Stimulated activated CD4-positive, alpha-beta T cell treated with anti-CD3 and anti-CD28 coated beads, Interleukin-12 subunit alpha, Interleukin-12 subunit beta, amount 100 ng/mL, for 48 hours (primary cell): ENCODE measurements around the gene NXNL1.
A peak's percentile ranks its signal among the peaks of the same experiment; 100 is the strongest.
"Not testable (repeated sequence)": the region's sequence is repeated elsewhere in the genome, so short reads cannot be mapped to it uniquely, and the experiment has no call there.

Experiments used
- DNase-seq, 3 donors: peaks; one replicate each; pipeline ENCODE4 v3.0.0-alpha.2; 2020; ENCODE audit warnings: low read depth in 2 of 3, low spot score in 1 of 3

NXNL1 gene

DNA sequence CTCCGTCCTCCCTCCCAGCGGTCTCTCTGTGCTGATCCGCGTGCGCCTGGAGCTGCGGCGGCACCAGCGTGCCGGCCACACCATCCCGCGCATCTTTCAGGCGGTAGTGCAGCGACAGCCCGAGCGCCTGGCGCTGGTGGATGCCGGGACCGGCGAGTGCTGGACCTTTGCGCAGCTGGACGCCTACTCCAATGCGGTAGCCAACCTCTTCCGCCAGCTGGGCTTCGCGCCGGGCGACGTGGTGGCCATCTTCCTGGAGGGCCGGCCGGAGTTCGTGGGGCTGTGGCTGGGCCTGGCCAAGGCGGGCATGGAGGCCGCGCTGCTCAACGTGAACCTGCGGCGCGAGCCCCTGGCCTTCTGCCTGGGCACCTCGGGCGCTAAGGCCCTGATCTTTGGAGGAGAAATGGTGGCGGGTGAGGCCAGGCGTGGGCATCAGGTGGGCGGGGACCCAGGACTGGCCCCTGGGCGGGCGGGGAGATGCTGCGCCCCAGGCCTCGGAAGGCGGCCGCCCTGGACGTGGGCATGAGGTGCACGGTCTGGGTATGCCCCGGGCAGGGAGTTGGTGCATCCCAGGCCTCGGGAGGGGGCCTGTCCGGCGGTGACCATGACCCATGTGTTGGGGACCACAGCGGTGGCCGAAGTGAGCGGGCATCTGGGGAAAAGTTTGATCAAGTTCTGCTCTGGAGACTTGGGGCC, 26.0 kb upstream of the NXNL1 start:
- DNase-seq, result no peak

GRCh38 chr19:17484520-17485185, 23.9 kb upstream of the NXNL1 start:
- DNase-seq, result no peak

DNA sequence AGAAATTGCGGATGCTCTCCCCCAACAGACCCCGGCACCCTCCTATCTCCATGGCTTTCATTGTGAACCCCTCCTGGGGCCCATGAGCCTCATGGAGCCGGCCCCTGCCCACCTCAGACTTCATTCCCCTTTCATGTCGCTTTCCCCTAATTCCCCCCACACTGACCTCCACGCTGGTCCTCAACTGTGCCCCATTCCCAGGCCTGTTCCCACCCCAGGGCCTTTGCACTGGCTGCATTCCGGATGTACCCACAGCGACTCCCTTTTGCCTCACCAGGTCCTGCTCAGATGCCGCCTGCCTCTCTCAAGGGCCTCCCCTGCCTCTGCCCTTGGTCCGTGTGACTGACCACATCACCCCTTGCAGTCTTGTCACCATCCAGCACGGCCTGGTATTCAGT, 22.9 kb upstream of the NXNL1 start:
- no peak for DNase-seq

GRCh38 chr19:17482877-17483604, 22.3 kb upstream of the NXNL1 start:
- no peak for DNase-seq

DNA sequence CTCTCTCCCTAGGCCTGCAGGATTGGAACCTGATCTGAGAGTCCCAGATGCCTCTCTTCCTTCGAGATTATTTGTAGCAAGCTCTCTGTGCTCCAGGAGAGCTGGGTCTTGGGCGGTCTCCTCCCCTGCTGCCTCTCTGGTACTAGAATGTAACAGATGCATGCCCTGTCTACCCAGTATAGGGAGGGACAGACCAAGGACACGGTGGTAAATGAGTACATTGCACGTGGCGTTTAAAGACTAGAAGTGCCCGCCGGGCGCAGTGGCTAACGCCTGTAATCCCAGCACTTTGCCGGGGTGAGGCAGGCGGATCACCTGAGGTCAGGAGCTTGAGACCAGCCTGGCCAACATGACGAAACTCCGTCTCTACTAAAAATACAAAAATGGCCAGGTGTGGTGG, 21.3 kb upstream of the NXNL1 start:
- no peak for DNase-seq

GRCh38 chr19:17479325-17479791, 18.6 kb upstream of the NXNL1 start:
- DNase-seq, result no peak

DNA sequence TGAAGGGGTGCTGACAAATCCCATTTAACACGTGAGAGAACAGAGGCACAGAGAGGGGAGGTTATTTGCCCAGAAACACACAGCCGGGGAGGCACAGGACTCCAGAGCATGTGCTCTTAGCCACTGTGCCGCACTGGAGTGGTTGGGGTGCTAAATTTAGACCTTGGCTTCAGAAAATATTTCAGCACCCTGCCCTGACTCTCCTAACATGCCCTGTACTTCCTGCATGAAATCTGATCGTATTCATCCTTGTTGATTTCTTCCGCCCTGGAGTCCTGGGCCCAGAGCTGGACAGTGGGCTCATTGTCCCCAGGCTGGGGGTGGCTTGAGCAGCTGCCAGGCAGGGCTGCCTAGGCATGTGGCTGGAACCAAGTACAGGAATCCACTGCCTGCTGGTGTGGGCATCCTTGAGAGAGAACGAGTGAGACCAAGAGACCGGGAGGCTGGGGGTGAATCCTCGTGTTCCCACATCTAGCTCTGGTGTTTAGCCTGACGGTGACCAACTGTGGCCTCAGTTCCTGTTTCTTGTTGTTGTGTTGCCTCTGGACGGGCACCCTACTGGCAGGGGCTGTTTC, 14.9 kb upstream of the NXNL1 start:
- DNase-seq, result no peak

DNA sequence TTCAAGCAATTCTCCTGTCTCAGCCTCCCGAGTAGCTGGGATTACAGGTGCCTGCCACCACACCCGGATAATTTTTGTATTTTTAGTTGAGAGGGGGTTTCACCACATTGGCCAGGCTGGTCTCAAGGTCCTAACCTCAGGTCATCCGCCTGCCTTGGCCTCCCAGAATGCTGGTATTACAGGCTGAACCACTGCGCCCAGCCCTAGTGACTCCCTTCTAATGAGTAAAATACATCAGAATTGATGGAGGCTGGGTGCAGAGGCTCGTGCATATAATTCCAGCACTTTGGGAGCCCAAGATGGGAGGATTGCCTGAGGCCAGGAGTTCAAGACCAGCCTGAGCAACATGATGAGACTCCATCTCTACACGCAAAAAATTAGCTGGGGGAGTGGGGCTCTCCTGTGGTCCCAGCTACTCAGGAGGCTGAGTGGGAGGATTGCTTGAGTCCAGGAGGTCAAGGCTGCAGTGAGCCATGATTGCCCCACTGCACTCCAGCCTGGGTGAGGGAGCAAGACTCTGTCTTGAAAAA, 14.3 kb upstream of the NXNL1 start:
- DNase-seq, result not testable (repeated sequence)

- no peak for DNase-seq
Measured at GRCh38 chr19:17473041-17473440, 12.3 kb upstream of the NXNL1 start.

GRCh38 chr19:17471410-17472125, 10.8 kb upstream of the NXNL1 start:
- no peak for DNase-seq

DNA sequence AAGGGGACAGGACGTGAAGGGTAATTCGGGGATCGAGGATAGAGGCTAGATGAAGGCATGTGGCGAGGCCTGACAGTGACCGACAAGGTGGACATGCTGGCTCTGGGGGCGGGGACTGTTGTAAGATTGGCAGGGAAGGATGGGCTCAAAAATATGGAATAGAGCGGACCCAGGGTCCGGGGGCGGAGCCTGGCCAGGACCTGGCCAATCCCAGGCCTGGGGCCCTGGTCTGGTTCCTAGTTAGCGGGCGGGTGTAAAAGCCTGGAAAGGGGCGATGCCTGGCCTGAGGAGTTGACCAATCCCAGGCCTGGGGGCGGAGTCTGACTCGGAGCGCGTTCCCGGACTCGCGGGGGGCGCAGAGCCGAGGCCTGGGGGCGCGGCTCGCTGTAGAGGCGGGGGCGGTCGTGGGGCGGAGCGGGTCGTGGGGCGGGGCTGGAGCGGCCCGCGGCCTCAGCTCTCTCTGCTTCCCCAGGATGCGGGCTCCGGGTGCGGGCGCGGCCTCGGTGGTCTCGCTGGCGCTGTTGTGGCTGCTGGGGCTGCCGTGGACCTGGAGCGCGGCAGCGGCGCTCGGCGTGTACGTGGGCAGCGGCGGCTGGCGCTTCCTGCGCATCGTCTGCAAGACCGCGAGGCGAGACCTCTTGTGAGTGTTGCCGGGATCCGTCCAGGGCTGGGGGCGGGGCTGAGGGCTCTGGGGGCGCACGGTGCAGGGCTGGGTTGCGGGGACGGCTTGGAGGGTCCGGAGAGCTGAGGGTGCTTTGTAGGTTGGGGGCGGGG, 9.5 kb upstream of the NXNL1 start, which contains the start of gene SLC27A1:
Gene SLC27A1 (plus strand): TSS at position 457 of the 774 bp plus-strand sequence. CDS start 17 bp downstream, at position 474.
- DNase-seq, result peak; percentile 81 to 87 (median 84)

GRCh38 chr19:17469481-17470067, 8.8 kb upstream of the NXNL1 start:
- peak; percentile 84 to 88 (median 85) for DNase-seq

GRCh38 chr19:17469092-17469480, 8.4 kb upstream of the NXNL1 start:
- no peak for DNase-seq

GRCh38 chr19:17468302-17469091, 7.8 kb upstream of the NXNL1 start:
- DNase-seq, result no peak

- no peak for DNase-seq
Measured at GRCh38 chr19:17467471-17468301, 7.0 kb upstream of the NXNL1 start.

GRCh38 chr19:17466487-17466850, 5.7 kb upstream of the NXNL1 start:
- no peak for DNase-seq

GRCh38 chr19:17458970-17459369, 1.8 kb downstream of the NXNL1 start:
- DNase-seq, result no peak

DNA sequence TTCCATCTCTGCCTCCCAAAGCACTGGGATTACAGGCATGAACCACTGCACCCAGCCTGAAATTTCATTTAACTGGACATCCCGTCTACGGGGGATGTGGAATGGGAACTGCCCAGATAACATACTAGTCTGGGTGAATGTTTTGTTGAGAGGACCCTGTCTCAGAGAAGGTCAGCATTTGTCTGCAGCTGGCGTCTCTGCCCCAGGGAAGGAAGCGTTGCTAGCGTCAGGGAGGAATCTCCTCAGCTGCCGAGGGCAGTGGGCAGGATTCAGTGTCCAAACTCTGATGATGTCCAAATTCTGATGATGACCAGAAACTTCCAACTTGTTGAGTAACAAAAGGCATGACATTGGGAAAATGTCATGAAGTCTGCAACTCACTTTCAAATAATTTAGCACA, 3.1 kb downstream of the NXNL1 start:
- no peak for DNase-seq
